HFF-Myc (cell line): ENCODE results near the gene SLC48A1.

Experiments
- DNase-seq: peaks from one replicate; pipeline ENCODE4 v3.0.0-alpha.2; 2011; ENCODE audit warnings: low read depth; ENCODE audit errors: extremely low read depth
- H3K4me3 ChIP-seq: replicated peaks from 2 replicates; pipeline ENCODE4 v1.5.1; 2011; ENCODE audit warnings: low read depth, mild to moderate bottlenecking, control low read depth, low read length
- CTCF ChIP-seq: IDR thresholded peaks from 2 replicates; pipeline ENCODE4 v1.5.1; 2012; ENCODE audit warnings: mild to moderate bottlenecking, low read depth, low read length, control low read depth; ENCODE audit errors: missing control alignments

SLC48A1 gene

GRCh38 chr12:47755655-47756562 lies 17.1 kb upstream of the SLC48A1 start:
- no peak overlapping the region for H3K4me3 ChIP-seq
- TF ChIP-seq CTCF = no peak
- DNase-seq = no peak

- no peak for TF ChIP-seq CTCF
- no peak for DNase-seq
- no peak overlapping the region for H3K4me3 ChIP-seq
Observed at GRCh38 chr12:47757364-47757839, 15.6 kb upstream of the SLC48A1 start.

- peak overlapping the region; percentile 55 for H3K4me3 ChIP-seq
- TF ChIP-seq CTCF = no peak
- no peak for DNase-seq
Observed at GRCh38 chr12:47757840-47758583, 15.0 kb upstream of the SLC48A1 start.

GRCh38 chr12:47758584-47758833 lies 14.5 kb upstream of the SLC48A1 start:
- no peak for DNase-seq
- no peak for TF ChIP-seq CTCF
- peak overlapping the region; percentile 55 for H3K4me3 ChIP-seq

GRCh38 chr12:47758834-47759690 lies 14.0 kb upstream of the SLC48A1 start, which contains the start of gene RAPGEF3:
Gene RAPGEF3, minus strand, starts transcription at chr12:47758880. Its CDS starts 324 bp downstream, at chr12:47758556.
- H3K4me3 ChIP-seq = peak within 1 kb of the TSS; percentile 55
- DNase-seq = no peak
- peak; percentile 41 for TF ChIP-seq CTCF

GRCh38 chr12:47762850-47763465 lies 10.1 kb upstream of the SLC48A1 start:
- no peak overlapping the region for H3K4me3 ChIP-seq
- TF ChIP-seq CTCF = no peak
- DNase-seq = no peak
